Fibroblast of gingiva (primary cell): ENCODE results near the gene ANKZF1.

ENCODE experiments used
- DNase-seq: peaks from one replicate; pipeline ENCODE4 v3.0.0-alpha.2; 2011; ENCODE audit warnings: low read depth

Gene ANKZF1

GRCh38 chr2:219228041-219228910 lies 1.3 kb upstream of the ANKZF1 start:
- no peak for DNase-seq

- no peak for DNase-seq
These were observed 698 bp upstream of the ANKZF1 start for GRCh38 chr2:219228911-219229304.

GRCh38 chr2:219230059-219230540 lies 494 bp downstream of the ANKZF1 start:
- DNase-seq, result no peak

- DNase-seq, result no peak
These were observed 4.7 kb downstream of the ANKZF1 start for GRCh38 chr2:219234331-219234730.

GRCh38 chr2:219243291-219243761 lies 13.7 kb downstream of the ANKZF1 start:
- DNase-seq, result no peak

GRCh38 chr2:219244789-219245147 lies 15.2 kb downstream of the ANKZF1 start:
- DNase-seq, result no peak

- peak; percentile 95 for DNase-seq
These were observed 15.7 kb downstream of the ANKZF1 start, which contains the start of the genes GLB1L and STK16 for GRCh38 chr2:219245148-219245898. TSS of gene GLB1L (minus strand) at chr2:219245444. CDS start at chr2:219243573, 1,871 bp downstream. TSS of gene STK16 (plus strand) at chr2:219245479. CDS start at chr2:219246000, 521 bp downstream.

GRCh38 chr2:219245899-219246230 lies 16.3 kb downstream of the ANKZF1 start:
- DNase-seq, result no peak

- DNase-seq, result no peak
These were observed 17.0 kb downstream of the ANKZF1 start for GRCh38 chr2:219246559-219246958.

- no peak for DNase-seq
These were observed 18.4 kb downstream of the ANKZF1 start for GRCh38 chr2:219247678-219248642.

- DNase-seq, result no peak
These were observed 19.2 kb downstream of the ANKZF1 start for GRCh38 chr2:219248845-219249202.

GRCh38 chr2:219249203-219249980 lies 19.8 kb downstream of the ANKZF1 start:
- peak; percentile 92 for DNase-seq

GRCh38 chr2:219250049-219250781 lies 20.6 kb downstream of the ANKZF1 start:
- peak; percentile 25 for DNase-seq

- peak; percentile 27 for DNase-seq
These were observed 22.1 kb downstream of the ANKZF1 start for GRCh38 chr2:219251656-219252055.

GRCh38 chr2:219252084-219252483 lies 22.5 kb downstream of the ANKZF1 start:
- no peak for DNase-seq

GRCh38 chr2:219252570-219252899 lies 22.9 kb downstream of the ANKZF1 start:
- no peak for DNase-seq

GRCh38 chr2:219252900-219253752 lies 23.5 kb downstream of the ANKZF1 start, which contains the start of gene TUBA4B:
TSS of gene TUBA4B (plus strand) at chr2:219253243. CDS start at chr2:219253408, 165 bp downstream.
- no peak for DNase-seq

- peak; percentile 56 for DNase-seq
These were observed 24.4 kb downstream of the ANKZF1 start, which contains the start of gene TUBA4A for GRCh38 chr2:219253753-219254589. TSS of gene TUBA4A (minus strand) at chr2:219253918. CDS start at chr2:219253858, 60 bp downstream.
